Left kidney (tissue), 8 donors: ENCODE measurements around the gene ACACB. TPM values are rescaled to one million over a fixed set of nuclear protein-coding genes. Genes with fewer than 3 reads are reported as not detected.

Experiments used
- DNase-seq: peaks from one replicate; pipeline ENCODE4 v3.0.0-alpha.2; 2013
- long read RNA-seq, 8 donors: transcript quantifications; one replicate each; lab custom pipeline, GENCODE V29; 2026
- polyA plus RNA-seq: library from polyadenylated mRNA; unstranded; fragments of 120-200 nt; gene quantifications from one replicate; pipeline ENCODE4 v1.2.1, GENCODE V29; 2013; ENCODE audit not compliant: insufficient read length

The ACACB gene
- polyA plus RNA-seq = 28.2 TPM
- long read RNA-seq, donor 1, partial matches to known transcripts = 0 of 2 reads
- long read RNA-seq, donor 1, other reads (novel, unspliced or antisense) = 0 of 2 reads
- long read RNA-seq, donor 2, partial matches to known transcripts = 0 of 1 reads
- long read RNA-seq, donor 2, other reads (novel, unspliced or antisense) = 0 of 1 reads
- long read RNA-seq, donor 3, partial matches to known transcripts = 0 of 1 reads
- long read RNA-seq, donor 3, other reads (novel, unspliced or antisense) = 0 of 1 reads
- long read RNA-seq, donor 4, partial matches to known transcripts = 0 of 1 reads
- long read RNA-seq, donor 4, other reads (novel, unspliced or antisense) = 0 of 1 reads
- long read RNA-seq, donor 5, partial matches to known transcripts = 0 of 1 reads
- long read RNA-seq, donor 5, other reads (novel, unspliced or antisense) = 0 of 1 reads
- long read RNA-seq, donor 6, partial matches to known transcripts = 6 of 6 reads
- long read RNA-seq, donor 6, other reads (novel, unspliced or antisense) = 0 of 6 reads
- long read RNA-seq, donor 7, partial matches to known transcripts = 36 of 36 reads
- long read RNA-seq, donor 7, other reads (novel, unspliced or antisense) = 0 of 36 reads
- long read RNA-seq, donor 8 = 0 reads

DNA sequence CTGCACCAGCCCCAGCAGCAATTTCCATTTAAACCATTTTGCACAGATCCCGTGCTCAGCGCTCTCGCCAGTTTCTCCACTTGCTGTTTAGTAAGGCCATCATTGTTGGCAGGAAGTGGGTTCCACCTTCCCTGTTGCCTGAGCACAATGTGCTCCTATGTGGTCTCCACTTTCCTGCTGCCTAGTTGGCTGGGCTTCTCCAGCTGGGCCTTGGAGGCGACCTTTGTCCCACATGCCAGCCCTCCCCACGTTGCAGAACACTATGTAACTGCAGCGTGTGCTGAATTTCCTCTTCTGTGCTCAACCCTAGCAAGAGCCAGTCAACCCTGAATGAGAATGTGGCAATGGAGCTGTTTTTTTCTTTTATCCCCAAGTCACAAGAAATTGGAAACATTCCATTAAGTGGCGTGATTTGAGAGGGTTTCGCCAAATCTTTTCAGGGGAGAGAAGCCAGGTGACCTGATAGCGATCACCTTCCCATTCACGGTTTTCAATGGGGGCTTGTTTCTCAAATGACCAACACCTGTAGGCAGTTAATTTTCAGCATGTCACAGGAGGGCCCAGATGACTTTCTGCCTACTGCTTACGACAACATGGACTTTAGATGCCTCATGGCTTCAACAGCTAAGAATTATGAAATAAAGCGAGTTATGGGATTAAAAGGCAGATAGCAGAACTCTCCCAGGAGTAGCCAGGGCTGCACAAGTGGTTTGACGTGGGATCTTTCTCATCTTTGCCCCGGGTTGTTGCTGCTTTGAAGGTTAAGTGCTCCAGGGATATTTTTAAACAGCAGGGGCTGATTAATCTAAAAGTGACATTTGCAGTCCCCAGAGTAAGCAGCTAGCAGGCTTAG lies at the start of gene ACACB:
Gene ACACB, plus strand, starts transcription at position 830 of the 853 bp plus-strand sequence. CDS start 22,819 bp downstream, outside the sequence.
- no peak for DNase-seq

- DNase-seq = no peak
Measured at GRCh38 chr12:109069307-109070271, 46.8 kb upstream of the ACACB start.

GRCh38 chr12:109074866-109075265 lies 41.5 kb upstream of the ACACB start:
- no peak for DNase-seq

DNA sequence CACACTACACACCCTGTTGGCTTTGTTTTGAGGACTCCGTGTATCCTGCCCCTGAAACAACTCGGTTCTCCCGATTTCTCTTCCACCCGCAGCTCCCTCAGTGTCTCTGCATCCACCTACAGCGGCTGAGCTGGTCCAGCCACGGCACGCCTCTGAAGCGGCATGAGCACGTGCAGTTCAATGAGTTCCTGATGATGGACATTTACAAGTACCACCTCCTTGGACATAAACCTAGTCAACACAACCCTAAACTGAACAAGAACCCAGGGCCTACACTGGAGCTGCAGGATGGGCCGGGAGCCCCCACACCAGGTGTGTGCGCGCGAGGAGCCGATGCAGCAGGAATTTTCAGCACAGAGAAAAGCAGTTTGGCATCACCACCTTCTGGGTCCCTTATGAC lies 33.6 kb upstream of the ACACB start:
- no peak for DNase-seq

GRCh38 chr12:109084425-109084824 lies 32.0 kb upstream of the ACACB start:
- no peak for DNase-seq

DNA sequence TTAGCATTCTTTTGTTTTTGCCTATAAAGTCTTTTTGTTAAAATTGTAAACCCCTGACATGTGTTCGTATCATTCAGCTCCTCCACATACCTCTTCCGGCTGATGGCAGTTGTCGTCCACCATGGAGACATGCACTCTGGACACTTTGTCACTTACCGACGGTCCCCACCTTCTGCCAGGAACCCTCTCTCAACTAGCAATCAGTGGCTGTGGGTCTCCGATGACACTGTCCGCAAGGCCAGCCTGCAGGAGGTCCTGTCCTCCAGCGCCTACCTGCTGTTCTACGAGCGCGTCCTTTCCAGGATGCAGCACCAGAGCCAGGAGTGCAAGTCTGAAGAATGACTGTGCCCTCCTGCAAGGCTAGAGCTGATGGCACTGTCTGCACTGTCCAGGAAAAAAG lies 30.8 kb upstream of the ACACB start:
- no peak for DNase-seq

DNA sequence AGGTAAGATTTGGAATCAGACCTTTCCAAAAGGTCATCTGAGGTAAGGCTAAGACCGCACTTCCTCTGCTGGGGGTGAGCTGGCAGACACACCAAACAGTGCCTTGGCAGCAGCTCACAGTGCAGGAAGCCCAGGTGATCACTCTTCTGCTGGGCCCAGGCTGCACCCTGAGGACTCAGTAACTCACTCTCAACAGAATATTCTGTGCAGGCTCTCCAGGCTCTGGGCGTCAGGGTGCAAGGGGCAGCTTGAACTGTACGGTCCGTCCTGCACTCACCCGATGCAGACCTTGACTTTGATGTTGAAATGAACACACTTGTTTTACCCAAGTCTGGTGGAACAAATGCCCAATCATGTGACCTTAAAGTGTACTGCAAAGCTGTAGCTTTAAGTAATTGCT lies 29.1 kb upstream of the ACACB start:
- no peak for DNase-seq

GRCh38 chr12:109088818-109089217 lies 27.6 kb upstream of the ACACB start:
- DNase-seq = no peak

DNA sequence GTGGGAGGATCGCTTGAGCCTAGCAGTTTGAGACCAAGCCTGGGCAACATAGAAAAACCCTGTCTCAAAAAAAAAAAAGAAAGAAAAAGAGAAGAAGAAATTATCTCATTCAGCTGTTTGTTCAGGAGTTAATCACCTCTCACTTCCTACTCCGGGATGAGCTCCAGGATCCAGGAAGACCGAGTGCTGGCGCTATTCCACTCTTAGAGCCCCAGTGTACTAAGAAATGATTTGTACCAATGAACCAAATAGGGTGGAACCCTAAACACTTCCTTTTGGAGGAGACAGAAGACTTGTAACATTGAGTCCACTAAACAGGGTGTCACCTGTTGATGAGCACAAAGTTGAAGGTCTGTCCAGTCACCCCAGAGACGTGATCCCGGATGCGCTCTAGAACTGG lies 26.7 kb upstream of the ACACB start:
- DNase-seq = no peak

- DNase-seq = no peak
Measured at GRCh38 chr12:109092497-109093021, 23.8 kb upstream of the ACACB start.

DNA sequence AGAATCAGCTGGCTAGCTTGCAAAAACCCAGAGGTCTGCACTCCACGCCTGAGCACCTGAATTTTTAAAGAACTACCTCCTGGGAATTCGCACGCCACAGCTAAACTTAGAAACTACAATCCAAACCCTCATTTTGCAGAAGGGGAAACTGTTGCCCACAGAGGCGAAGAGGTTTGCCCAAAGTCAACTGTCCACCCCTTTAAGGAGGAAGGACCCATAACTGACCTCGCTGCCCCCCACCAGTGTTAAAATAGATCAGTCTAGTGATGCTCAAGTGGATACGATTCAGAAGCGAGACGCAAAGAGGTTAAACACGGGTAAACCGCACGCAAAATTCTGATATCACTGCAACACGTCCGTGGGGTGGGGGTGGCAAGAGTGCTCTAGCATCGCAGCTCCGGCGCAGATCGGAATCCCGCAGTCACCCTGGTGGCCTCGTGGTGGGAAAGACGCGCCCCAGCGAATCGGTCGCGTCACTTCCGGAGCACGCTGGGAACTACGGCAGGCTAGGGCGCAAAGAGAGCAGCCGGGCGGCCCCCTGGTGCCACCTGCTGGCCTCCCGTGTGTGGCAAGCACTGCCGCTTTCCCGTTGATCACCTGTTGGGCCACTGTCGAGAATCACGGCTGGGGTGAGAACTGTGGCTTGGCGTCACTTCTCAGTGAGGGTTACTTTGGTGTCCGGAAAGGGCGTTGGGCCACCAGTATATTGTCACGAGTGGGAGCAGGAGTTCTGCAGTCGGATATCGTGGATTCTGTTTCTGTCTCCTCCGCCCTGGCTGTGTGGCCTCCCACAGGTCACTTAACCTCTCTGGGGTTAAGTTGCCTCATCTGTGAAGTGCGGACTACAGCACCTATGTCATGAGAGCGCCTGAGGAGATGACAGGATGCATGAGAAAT lies 23.1 kb upstream of the ACACB start, which contains the start of gene ALKBH2:
Gene ALKBH2, minus strand, starts transcription at position 451 of the 897 bp plus-strand sequence. CDS start 686 bp downstream, outside the sequence.
- DNase-seq = peak; percentile 91

- no peak for DNase-seq
Measured at GRCh38 chr12:109097140-109097434, 19.3 kb upstream of the ACACB start.

DNA sequence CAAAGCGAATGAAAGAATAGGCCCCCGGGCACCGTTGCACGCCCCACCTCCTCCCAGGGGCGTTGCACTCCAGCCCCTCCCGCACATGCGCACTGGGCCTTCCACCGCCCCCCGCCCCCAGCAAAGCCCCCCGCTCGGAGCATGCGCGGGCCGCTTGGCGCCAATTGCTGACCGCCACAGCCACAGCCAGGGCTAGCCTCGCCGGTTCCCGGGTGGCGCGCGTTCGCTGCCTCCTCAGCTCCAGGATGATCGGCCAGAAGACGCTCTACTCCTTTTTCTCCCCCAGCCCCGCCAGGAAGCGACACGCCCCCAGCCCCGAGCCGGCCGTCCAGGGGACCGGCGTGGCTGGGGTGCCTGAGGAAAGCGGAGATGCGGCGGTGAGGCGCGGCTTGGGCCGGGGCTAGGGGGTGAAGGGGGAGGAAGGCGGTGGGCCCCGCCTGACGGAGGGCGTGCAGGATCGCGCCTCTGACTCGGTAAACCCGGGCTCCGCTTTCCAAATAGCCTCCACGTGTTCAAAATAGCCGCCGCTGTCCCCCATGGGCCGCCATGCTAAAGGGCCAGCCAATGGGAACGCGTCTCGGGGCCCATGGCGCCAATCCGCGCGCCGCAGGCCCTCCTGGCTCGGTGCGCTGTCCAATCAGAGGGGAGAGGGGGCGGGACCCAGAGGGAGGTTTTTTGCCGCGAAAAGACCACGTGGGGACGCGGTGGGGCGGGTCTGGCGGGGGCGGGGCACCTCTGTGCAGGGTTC lies 18.8 kb upstream of the ACACB start, which contains the start of gene UNG:
Gene UNG, plus strand, starts transcription at position 163 of the 748 bp plus-strand sequence. Its CDS starts 83 bp downstream, at position 246.
- peak; percentile 95 for DNase-seq

- DNase-seq = no peak
Measured at GRCh38 chr12:109098183-109098604, 18.2 kb upstream of the ACACB start.

DNA sequence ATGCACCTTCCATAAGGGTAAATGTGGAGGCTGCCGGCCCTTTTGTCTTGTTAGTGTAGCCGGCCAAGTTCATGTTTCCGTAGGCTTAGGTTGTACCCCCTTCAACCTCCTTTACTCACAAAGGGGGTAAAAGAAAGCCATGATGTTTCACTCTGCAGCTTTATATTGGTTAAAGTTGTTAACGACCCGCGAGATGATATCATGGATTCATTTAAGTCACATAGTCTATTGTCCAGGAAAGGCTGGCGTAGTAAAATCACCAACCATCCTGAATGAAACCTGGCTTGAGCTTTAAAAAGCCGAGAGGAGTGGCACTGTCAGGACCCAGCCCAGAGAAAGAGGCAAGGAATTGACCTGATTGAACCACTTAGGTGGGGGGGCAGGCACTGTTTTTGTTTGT lies 17.7 kb upstream of the ACACB start:
- DNase-seq = no peak

DNA sequence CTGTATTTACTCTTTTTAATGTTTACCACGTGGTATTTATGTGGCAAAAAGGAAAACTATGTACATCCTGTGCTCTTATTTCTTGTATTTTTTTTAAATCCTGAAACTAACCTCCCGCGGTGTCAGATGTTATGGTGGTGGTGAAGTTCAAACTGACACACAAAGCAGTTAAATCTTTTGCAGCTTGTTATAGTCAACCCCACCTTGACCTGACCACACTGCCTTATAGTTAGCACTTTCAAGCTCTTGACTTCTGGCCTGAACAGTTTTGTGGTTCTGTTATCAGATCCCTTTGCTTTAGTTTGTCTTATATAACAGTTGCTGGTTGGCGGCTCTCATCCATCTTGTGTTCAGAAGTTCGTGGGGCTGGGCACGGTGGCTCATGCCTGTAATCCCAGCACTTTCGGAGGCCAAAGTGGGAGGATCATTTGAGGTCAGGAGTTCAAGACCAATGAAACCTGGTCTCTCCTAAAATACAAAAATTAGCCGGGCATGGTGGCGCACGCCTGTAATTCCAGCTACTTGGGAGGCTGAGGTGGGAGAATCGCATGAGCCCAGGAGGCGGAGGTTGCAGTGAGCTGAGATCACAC lies 16.9 kb upstream of the ACACB start:
- DNase-seq = no peak

DNA sequence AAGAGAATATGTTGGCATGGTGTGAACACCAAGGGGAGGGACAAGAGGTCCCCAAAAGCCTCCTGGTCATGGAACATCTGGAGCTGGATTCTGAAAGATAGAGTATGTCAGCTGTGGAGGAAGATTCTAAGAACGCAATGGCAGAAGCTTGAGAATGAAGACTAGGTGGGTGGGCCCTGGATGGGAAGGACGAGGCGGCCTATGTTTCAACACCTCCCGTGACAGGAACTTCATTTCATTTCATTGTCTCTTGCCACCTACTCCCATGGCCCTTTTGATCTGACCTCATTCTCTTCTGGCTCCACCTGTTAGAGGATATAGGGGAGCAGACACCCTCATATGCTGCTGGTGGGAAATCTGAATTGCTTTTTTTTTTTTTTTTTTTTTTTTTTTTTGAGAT lies 15.6 kb upstream of the ACACB start:
- DNase-seq = no peak

DNA sequence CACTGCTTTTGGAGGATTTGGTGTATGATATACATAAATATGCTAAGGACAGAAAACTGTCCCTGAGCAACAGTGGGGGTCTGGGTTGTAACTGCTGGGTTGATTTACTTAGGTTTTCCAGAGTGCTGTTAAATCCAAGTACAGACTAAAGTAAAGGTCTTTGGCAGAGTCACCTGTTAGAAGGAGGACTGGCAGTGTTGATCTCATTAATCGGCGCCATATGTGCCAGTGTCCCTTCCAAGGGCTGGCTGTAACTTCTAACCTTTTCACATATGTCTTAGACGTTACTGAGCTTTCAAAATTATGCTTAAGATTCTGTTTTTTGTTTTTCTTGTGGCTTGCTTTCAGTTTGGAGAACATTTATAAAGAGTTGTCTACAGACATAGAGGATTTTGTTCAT lies 13.9 kb upstream of the ACACB start:
- no peak for DNase-seq

GRCh38 chr12:109105176-109105575 lies 11.2 kb upstream of the ACACB start:
- DNase-seq = no peak
